ENCODE data around the gene CHST12. TPM values are rescaled to one million over a fixed set of nuclear protein-coding genes. Genes with fewer than 3 reads are reported as not detected.

Gene CHST12
- total RNA-seq, 1 donor from 2014 or later: 29.2 TPM

- H3K9me3 ChIP-seq: no peaks in the 10 kb centered on the region
Measured at GRCh38 chr7:2459674-2460073, 56.3 kb downstream of the CHST12 start.

GRCh38 chr7:2460188-2460587, 56.8 kb downstream of the CHST12 start:
- peak in 1 of 2 donors; percentile 12 for ATAC-seq
- Histone ChIP-seq H3K9me3 (no peaks in the 10 kb centered on the region), H3K36me3 (no peaks in the 10 kb centered on the region), H3K27ac (no peak overlapping the region), H3K4me3 (no peak overlapping the region), H3K4me1 (no peaks in the 10 kb centered on the region), H3K27me3 (ENCODE audit: low read depth) (no peaks in the 10 kb centered on the region)
- no peak for TF ChIP-seq CTCF (IDR thresholded peaks at IDR 0.05)
- intact Hi-C loops (cut with DNase I): no loop called here
- no peak for DNase-seq

More at GRCh38 chr7:2459674-2460073, 56.3 kb downstream of the CHST12 start:
- no peaks in the 10 kb centered on the region for H3K36me3 ChIP-seq
- H3K27me3 ChIP-seq (ENCODE audit: low read depth): no peaks in the 10 kb centered on the region
- intact Hi-C loops (cut with DNase I): no loop called here
- peak in 1 of 2 donors; percentile 8 for ATAC-seq
- no peak for DNase-seq
- H3K27ac ChIP-seq: no peak overlapping the region
- no peaks in the 10 kb centered on the region for H3K4me1 ChIP-seq
- no peak overlapping the region for H3K4me3 ChIP-seq
- TF ChIP-seq CTCF (IDR thresholded peaks at IDR 0.05): no peak

- no peaks in the 10 kb centered on the region for H3K27me3 ChIP-seq (ENCODE audit: low read depth)
- ATAC-seq (peak in 1 of 2 donors; percentile 27), DNase-seq (no peak)
- no peaks in the 10 kb centered on the region for H3K36me3 ChIP-seq
- H3K4me3 ChIP-seq: no peak overlapping the region
- no peak overlapping the region for H3K27ac ChIP-seq
- no peaks in the 10 kb centered on the region for H3K4me1 ChIP-seq
- no peak for TF ChIP-seq CTCF (IDR thresholded peaks at IDR 0.05)
- intact Hi-C loops (cut with DNase I): no loop called here
- no peaks in the 10 kb centered on the region for H3K9me3 ChIP-seq
Measured at GRCh38 chr7:2460641-2461040, 57.2 kb downstream of the CHST12 start.

GRCh38 chr7:2461268-2462026, 58.0 kb downstream of the CHST12 start:
- H3K9me3 ChIP-seq: no peaks in the 10 kb centered on the region
- no peaks in the 10 kb centered on the region for H3K27me3 ChIP-seq (ENCODE audit: low read depth)
- H3K27ac ChIP-seq: no peak overlapping the region
- intact Hi-C loops (cut with DNase I): no loop called here
- no peak overlapping the region for H3K4me3 ChIP-seq
- ATAC-seq (peak in 1 of 2 donors; percentile 11), DNase-seq (no peak)
- no peaks in the 10 kb centered on the region for H3K4me1 ChIP-seq
- TF ChIP-seq CTCF (IDR thresholded peaks at IDR 0.05): no peak
- H3K36me3 ChIP-seq: no peaks in the 10 kb centered on the region

- Histone ChIP-seq H3K9me3 (no peaks in the 10 kb centered on the region), H3K27ac (no peak overlapping the region), H3K4me3 (no peak overlapping the region), H3K36me3 (no peaks in the 10 kb centered on the region), H3K27me3 (ENCODE audit: low read depth) (no peaks in the 10 kb centered on the region), H3K4me1 (no peaks in the 10 kb centered on the region)
- ATAC-seq: no peak
- no peak for TF ChIP-seq CTCF (IDR thresholded peaks at IDR 0.05)
- DNase-seq: no peak
- intact Hi-C loops (cut with DNase I): no loop called here
Measured at GRCh38 chr7:2462731-2463130, 59.3 kb downstream of the CHST12 start.
